GM19467 (cell line): ENCODE data around the gene FMN2.

Source experiments
- ATAC-seq: cut with Tn5 transposase; IDR thresholded peaks from one replicate; pipeline ENCODE4 v1.9.1; 2021; ENCODE audit warnings: mild to moderate bottlenecking, moderate library complexity; ENCODE audit not compliant: unreplicated experiment

FMN2 gene

GRCh38 chr1:240511789-240512188 is 420.1 kb downstream of the FMN2 start:
- no peak for ATAC-seq

- no peak for ATAC-seq
These were observed 423.8 kb downstream of the FMN2 start for GRCh38 chr1:240515505-240515904.

GRCh38 chr1:240516069-240516468 is 424.4 kb downstream of the FMN2 start:
- no peak for ATAC-seq

GRCh38 chr1:240517891-240518290 is 426.2 kb downstream of the FMN2 start:
- ATAC-seq = no peak

- ATAC-seq = no peak
These were observed 430.6 kb downstream of the FMN2 start for GRCh38 chr1:240522122-240522822.

GRCh38 chr1:240524356-240525069 is 432.8 kb downstream of the FMN2 start:
- no peak for ATAC-seq
